Activated naive CD4-positive, alpha-beta T cell treated with Interleukin-2 at 50 U/mL for 16 hours (primary cell): Measurements from ENCODE around the gene MRGPRF.
"Not testable (repeated sequence)": the region's sequence is repeated elsewhere in the genome, so short reads cannot be mapped to it uniquely, and the experiment has no call there.

Experiments
- DNase-seq: peaks from one replicate; pipeline ENCODE4 v3.0.0-alpha.2; 2020

Gene MRGPRF

GRCh38 chr11:69001243-69002081 is 11.6 kb downstream of the MRGPRF start:
- no peak for DNase-seq

GRCh38 chr11:69000831-69001242 is 12.2 kb downstream of the MRGPRF start:
- no peak for DNase-seq

GRCh38 chr11:69000391-69000790 is 12.7 kb downstream of the MRGPRF start:
- no peak for DNase-seq

GRCh38 chr11:68999748-69000355 is 13.2 kb downstream of the MRGPRF start:
- DNase-seq: not testable (repeated sequence)

- DNase-seq: no peak
Measured at GRCh38 chr11:68999093-68999747, 13.8 kb downstream of the MRGPRF start.

GRCh38 chr11:68998390-68998911 is 14.6 kb downstream of the MRGPRF start:
- no peak for DNase-seq

GRCh38 chr11:68997995-68998348 is 15.1 kb downstream of the MRGPRF start:
- no peak for DNase-seq

GRCh38 chr11:68997124-68997994 is 15.7 kb downstream of the MRGPRF start:
- no peak for DNase-seq

- no peak for DNase-seq
Measured at GRCh38 chr11:68996376-68997123, 16.5 kb downstream of the MRGPRF start.

- DNase-seq: no peak
Measured at GRCh38 chr11:68994894-68995285, 18.2 kb downstream of the MRGPRF start.

- DNase-seq: no peak
Measured at GRCh38 chr11:68994161-68994893, 18.7 kb downstream of the MRGPRF start.

- no peak for DNase-seq
Measured at GRCh38 chr11:68993546-68993945, 19.5 kb downstream of the MRGPRF start.

- no peak for DNase-seq
Measured at GRCh38 chr11:68992743-68993255, 20.2 kb downstream of the MRGPRF start.

GRCh38 chr11:68990995-68991780 is 21.9 kb downstream of the MRGPRF start:
- no peak for DNase-seq

GRCh38 chr11:68989936-68990606 is 23.0 kb downstream of the MRGPRF start:
- no peak for DNase-seq

GRCh38 chr11:68988491-68988890 is 24.6 kb downstream of the MRGPRF start:
- DNase-seq: no peak

GRCh38 chr11:68987211-68987610 is 25.8 kb downstream of the MRGPRF start:
- no peak for DNase-seq

GRCh38 chr11:68983801-68984200 is 29.2 kb downstream of the MRGPRF start:
- DNase-seq: no peak

GRCh38 chr11:68982134-68982533 is 30.9 kb downstream of the MRGPRF start:
- no peak for DNase-seq

GRCh38 chr11:68980776-68981065 is 32.3 kb downstream of the MRGPRF start, which contains the start of gene MRGPRD:
Gene MRGPRD, minus strand, starts transcription at chr11:68980986. Its CDS starts 0 bp downstream, at chr11:68980986.
- DNase-seq: no peak
